Bronchial epithelial cell (primary cell): Measurements from ENCODE around the gene GLDC. TPM values are rescaled to one million over a fixed set of nuclear protein-coding genes. Genes with fewer than 3 reads are reported as not detected.
"Not testable (repeated sequence)": the region's sequence is repeated elsewhere in the genome, so short reads cannot be mapped to it uniquely, and the experiment has no call there.

ENCODE experiments used
- DNase-seq: peaks from one replicate; pipeline ENCODE4 v3.0.0-alpha.2; 2010; ENCODE audit warnings: low read depth
- FAIRE-seq: peaks from 2 replicates; lab custom pipeline; 2011; peaks lifted over from hg19 to GRCh38; lab: Jason Lieb, UNC
- H3K27me3 ChIP-seq: 2 replicates; pipeline ENCODE4 v1.5.1; 2011; ENCODE audit warnings: low read length; ENCODE audit not compliant: control insufficient read depth, insufficient read depth
- H3K36me3 ChIP-seq: 2 replicates; pipeline ENCODE4 v1.5.1; 2011; ENCODE audit warnings: low read length; ENCODE audit not compliant: control insufficient read depth, insufficient read depth
- H3K4me3 ChIP-seq: 2 replicates; pipeline ENCODE4 v1.5.1; 2011; ENCODE audit warnings: mild to moderate bottlenecking, low read depth, low read length, control low read depth
- total RNA-seq: library from RNA; depleted of rRNA; stranded (reverse); fragments of >200 nt; gene quantifications from 2 replicates; pipeline ENCODE4 v1.2.1, GENCODE V29; 2014
- TF ChIP-seq, protein P1 (sequence below): IDR thresholded peaks from 2 replicates; pipeline ENCODE4 v1.5.1; 2011; ENCODE audit warnings: mild to moderate bottlenecking, moderate library complexity, low read length, control low read depth, inconsistent platforms; ENCODE audit not compliant: insufficient read depth, severe bottlenecking

The GLDC gene
- total RNA-seq, 1 donor from 2014 or later: not detected

DNA sequence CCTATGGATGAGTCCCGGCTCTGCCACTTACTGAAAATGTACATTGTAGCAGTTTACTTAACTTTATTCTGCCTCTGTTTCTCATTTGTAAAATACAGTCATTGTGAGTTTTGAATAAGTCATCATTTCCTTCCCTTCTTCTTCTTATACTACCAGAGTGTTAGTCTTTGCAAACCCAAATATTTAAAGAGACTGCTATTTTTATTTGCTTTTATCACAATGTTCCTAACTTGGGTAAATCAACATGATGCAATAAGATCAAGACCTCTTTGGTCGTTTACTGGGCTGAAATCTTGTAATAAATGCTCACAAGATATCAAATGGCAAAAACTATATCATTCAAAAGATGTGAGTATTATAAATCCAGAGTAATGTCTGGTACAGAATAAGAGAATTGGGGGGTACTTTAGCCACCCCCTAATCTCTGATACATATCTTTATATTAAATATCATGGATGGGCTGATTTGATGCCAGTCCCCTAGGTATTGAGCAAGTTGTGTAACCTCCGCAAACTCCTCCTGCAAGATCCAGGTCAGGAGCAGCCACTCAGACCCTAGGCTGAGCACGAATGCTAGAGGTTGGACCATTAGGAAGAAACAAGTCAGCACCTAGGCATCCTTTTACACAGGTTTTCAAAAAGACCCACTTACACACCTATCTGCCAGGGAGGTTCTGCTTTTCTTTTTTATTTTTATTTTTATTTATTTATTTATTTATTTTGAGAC, 13.3 kb upstream of the GLDC start:
- Histone ChIP-seq H3K27me3 (no peaks in the 10 kb centered on the region), H3K36me3 (no peaks in the 10 kb centered on the region), H3K4me3 (no peak overlapping the region)
- TF ChIP-seq, protein P1, sequence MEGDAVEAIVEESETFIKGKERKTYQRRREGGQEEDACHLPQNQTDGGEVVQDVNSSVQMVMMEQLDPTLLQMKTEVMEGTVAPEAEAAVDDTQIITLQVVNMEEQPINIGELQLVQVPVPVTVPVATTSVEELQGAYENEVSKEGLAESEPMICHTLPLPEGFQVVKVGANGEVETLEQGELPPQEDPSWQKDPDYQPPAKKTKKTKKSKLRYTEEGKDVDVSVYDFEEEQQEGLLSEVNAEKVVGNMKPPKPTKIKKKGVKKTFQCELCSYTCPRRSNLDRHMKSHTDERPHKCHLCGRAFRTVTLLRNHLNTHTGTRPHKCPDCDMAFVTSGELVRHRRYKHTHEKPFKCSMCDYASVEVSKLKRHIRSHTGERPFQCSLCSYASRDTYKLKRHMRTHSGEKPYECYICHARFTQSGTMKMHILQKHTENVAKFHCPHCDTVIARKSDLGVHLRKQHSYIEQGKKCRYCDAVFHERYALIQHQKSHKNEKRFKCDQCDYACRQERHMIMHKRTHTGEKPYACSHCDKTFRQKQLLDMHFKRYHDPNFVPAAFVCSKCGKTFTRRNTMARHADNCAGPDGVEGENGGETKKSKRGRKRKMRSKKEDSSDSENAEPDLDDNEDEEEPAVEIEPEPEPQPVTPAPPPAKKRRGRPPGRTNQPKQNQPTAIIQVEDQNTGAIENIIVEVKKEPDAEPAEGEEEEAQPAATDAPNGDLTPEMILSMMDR: no peak
- FAIRE-seq (no peak), DNase-seq (no peak)

DNA sequence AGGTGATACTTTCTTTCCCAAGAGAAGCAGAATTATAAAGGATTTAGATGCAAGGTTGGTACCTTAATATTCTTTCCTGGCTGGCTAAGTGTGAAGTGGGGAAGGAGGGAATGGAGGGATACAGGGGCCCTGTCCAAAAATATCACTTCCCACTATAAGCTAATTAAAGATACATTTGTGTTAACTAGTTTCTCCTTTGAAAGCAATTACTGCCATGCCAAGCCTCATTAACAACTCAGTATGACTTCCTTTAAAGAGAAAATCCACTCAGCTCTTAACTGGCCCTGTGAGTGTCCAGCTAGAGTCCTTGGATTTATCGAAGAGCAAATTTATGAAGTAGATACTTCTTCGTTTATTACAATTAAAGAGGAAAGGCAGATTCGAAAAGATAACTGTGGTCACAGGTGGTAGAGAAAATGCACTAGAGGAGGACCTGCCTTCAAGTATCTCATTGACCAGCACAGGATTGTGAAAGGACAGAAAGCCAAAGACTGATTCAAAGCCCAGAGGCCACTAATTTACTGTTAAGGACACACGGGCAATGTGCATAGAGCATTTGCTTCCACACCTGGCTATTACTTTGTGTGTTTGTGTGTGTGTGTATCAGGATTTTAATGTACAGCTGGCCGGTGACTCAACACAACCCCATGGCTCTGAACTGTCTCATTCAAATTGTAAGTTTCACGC, 11.2 kb upstream of the GLDC start:
- Histone ChIP-seq H3K36me3 (no peaks in the 10 kb centered on the region), H3K27me3 (no peaks in the 10 kb centered on the region), H3K4me3 (no peak overlapping the region)
- TF ChIP-seq, protein P1: no peak
- no peak for DNase-seq
- no peak for FAIRE-seq

DNA sequence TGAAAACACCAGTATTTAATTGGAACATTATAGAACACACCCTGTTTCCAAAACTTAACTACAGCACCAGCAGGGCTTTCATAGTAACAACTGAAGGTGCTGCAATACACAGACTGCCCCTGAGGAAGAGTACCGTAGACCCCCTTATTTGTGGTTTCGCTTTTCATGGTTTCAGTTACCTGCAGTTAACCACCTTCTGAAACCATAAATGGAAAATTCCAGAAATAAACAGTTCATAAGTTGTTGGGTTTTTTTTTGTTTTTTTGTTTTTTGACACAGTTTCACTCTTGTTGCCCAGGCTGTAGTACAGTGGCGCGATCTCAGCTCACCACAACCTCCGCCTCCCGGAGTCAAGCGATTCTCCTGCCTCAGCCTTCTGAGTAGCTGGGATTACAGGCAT, 9.5 kb upstream of the GLDC start:
- Histone ChIP-seq H3K27me3 (no peaks in the 10 kb centered on the region), H3K36me3 (no peaks in the 10 kb centered on the region), H3K4me3 (no peak overlapping the region)
- FAIRE-seq (no peak), DNase-seq (no peak)
- TF ChIP-seq, protein P1: no peak

DNA sequence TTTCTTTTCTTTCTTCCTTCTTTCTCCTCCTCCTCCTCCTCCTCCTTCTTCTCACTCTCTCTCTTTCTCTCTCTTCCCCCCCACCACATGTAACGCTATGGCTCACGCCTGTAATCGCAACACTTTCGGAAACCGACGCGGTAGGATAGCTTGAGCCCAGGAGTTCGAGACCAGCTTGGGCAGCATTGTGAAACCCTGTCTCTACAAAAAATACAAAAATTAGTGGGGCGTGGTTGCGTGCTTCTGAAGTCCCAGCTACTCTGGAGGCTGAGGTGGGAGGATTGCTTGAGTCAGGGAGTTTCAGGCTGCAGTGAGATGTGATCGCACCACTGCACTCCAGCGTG, 736 bp upstream of the GLDC start:
- Histone ChIP-seq H3K36me3 (no peaks in the 10 kb centered on the region), H3K4me3 (no peak overlapping the region), H3K27me3 (peaks cover 16% of the 10 kb centered on the region)
- TF ChIP-seq, protein P1: no peak
- DNase-seq (no peak), FAIRE-seq (no peak)

DNA sequence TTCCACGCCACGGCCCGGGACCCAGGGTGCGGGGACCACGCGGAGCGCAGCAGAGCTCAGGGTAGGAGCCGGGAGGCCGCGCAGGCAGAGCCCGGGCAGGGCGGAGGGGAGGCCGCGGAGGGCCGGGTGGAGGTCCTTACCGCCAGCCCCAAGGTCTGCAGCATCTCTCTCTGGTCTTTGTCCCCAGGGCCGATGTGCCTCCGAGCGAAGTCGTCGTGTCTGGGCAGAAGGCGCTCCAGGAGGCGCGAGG, 499 bp downstream of the GLDC start:
- H3K27me3 ChIP-seq: peaks cover 16% of the 10 kb centered on the region
- DNase-seq, FAIRE-seq, H3K36me3 ChIP-seq, H3K4me3 ChIP-seq: not testable (repeated sequence)

DNA sequence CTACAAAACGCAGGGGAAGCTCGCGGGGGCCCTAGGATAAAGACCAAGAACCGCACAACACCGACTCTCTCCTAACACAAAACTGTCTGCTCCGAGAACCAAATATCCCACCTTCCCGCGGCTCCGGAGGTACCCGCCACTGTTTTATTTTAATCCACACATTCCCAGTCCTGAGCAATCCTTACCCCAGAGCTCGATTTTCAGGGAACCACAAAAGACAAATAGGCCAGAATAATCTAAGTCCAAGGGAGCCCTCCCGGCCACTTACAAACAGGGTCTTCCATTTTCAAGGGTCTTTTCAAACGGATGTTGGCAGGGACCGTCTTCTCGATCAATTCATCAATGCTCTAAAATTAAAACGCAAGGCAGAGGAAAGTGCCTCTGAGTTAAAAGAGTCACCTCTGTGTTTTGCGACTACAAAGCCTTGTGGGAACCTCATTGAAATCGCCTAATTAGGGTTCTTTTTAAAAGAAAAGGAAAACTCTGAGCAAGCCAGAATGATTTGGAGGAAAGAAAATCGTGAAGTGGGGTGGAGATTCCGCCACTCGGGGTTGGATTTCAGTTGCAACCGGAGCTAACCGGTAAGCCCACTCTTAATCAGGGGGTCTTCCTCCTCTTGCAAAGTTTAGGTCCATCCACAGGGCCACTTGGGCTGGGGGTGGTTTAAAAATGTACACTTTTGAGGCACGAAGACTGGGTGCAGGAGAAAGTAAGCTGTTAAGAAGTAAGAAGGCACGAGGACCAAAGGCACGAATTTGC, 1.0 kb downstream of the GLDC start:
- no peak for DNase-seq
- Histone ChIP-seq H3K27me3 (peaks cover 16% of the 10 kb centered on the region), H3K36me3 (no peaks in the 10 kb centered on the region), H3K4me3 (no peak overlapping the region)
- FAIRE-seq: no peak
- TF ChIP-seq, protein P1: no peak
